B cell (primary cell): ENCODE results near the gene NCBP2L. TPM values are rescaled to one million over a fixed set of nuclear protein-coding genes. Genes with fewer than 3 reads are reported as not detected.

Experiments used
- ATAC-seq: fragments of 200-7000 bp; cut with Tn5 transposase; one replicate; pipeline ENCODE4 v1.10.0; 2021; ENCODE audit warnings: low read depth, mild to moderate bottlenecking, moderate number of reproducible peaks, moderate library complexity
- CTCF ChIA-PET: fragments of 350-600 bp; sonication (Branson Sonifier 250); formaldehyde crosslinking; loops from one replicate; lab custom pipeline; 2021; ENCODE audit warnings: antibody characterized with exemption, inconsistent platforms; lab: Charles Lee
- POLR2A ChIA-PET: fragments of 350-600 bp; sonication (Branson Sonifier 250); formaldehyde crosslinking; loops from one replicate; lab custom pipeline; 2021; ENCODE audit warnings: antibody characterized with exemption; lab: Charles Lee
- DNase-seq: peaks from one replicate; pipeline ENCODE4 v3.0.0; 2013
- H2AFZ ChIP-seq: 2 replicates; pipeline ENCODE4 v1.6.1; 2012; ENCODE audit warnings: mild to moderate bottlenecking, low read depth, low read length; ENCODE audit not compliant: insufficient read depth, poor library complexity, severe bottlenecking
- H3K27ac ChIP-seq, 2 donors: 1 replicate in 1 of 2; 2 replicates in 1 of 2; pipeline ENCODE4 v1.5.1; 2012 to 2013; ENCODE audit warnings: low read length in 2 of 2, mild to moderate bottlenecking in 2 of 2, moderate library complexity in 1 of 2
- H3K27me3 ChIP-seq, 4 experiments: fragments of 200-600 bp in 1 of 4; sonication (generic) in 1 of 4; replicated peaks in 1 of 4; 1 replicate in 2 of 4; 2 replicates in 2 of 4; pipeline versions ENCODE4 v1.6.1 to v1.7.0; 2013 to 2016; ENCODE audit warnings: low read length in 3 of 4, mild to moderate bottlenecking in 2 of 4, mixed read lengths in 1 of 4, moderate library complexity in 1 of 4; ENCODE audit not compliant: insufficient read depth in 4 of 4, control insufficient read depth in 3 of 4; ENCODE audit errors: control extremely low read depth in 1 of 4
- H3K36me3 ChIP-seq, 2 experiments: replicated peaks in 1 of 2; 1 replicate in 1 of 2; 2 replicates in 1 of 2; pipeline versions ENCODE4 v1.6.1 to v1.7.1; 2013; ENCODE audit warnings: low read length in 1 of 2; ENCODE audit not compliant: insufficient read depth in 2 of 2, control insufficient read depth in 1 of 2; ENCODE audit errors: control extremely low read depth in 1 of 2, extremely low read depth in 1 of 2
- H3K4me1 ChIP-seq, 2 donors: fragments of 200-600 bp in 1 of 2; sonication (generic) in 1 of 2; 1 replicate in 1 of 2; 2 replicates in 1 of 2; pipeline versions ENCODE4 v1.5.1 to v1.6.1; 2013 to 2017; ENCODE audit warnings: low read length in 2 of 2; ENCODE audit not compliant: control insufficient read depth in 2 of 2, insufficient read depth in 2 of 2
- H3K4me2 ChIP-seq: replicated peaks from 2 replicates; pipeline ENCODE3; 2012; ENCODE audit warnings: mild to moderate bottlenecking, low read depth, low read length; ENCODE audit not compliant: poor library complexity, severe bottlenecking
- H3K4me3 ChIP-seq, 5 experiments: fragments of 200-600 bp in 1 of 5; sonication (generic) in 1 of 5; 1 replicate in 3 of 5; 2 replicates in 2 of 5; pipeline versions ENCODE4 v1.5.1 to v1.7.0; 2011 to 2016; ENCODE audit warnings: low read length in 4 of 5, mild to moderate bottlenecking in 4 of 5, low read depth in 2 of 5, control low read depth in 1 of 5, moderate library complexity in 1 of 5; ENCODE audit not compliant: insufficient read depth in 1 of 5; ENCODE audit errors: control extremely low read depth in 1 of 5, extremely low read depth in 1 of 5
- H3K79me2 ChIP-seq: fragments of 200-600 bp; sonication (generic); one replicate; pipeline ENCODE4 v1.6.0; 2016; ENCODE audit warnings: low read length; ENCODE audit not compliant: control insufficient read depth, insufficient read depth
- H3K9ac ChIP-seq: fragments of 200-600 bp; sonication (generic); 2 replicates; pipeline ENCODE4 v1.6.1; 2017; ENCODE audit warnings: mild to moderate bottlenecking, low read length, moderate library complexity
- H3K9me3 ChIP-seq, 3 donors: one replicate each; pipeline versions ENCODE4 v1.6.1 to v1.7.1; 2013; ENCODE audit warnings: low read length in 2 of 3; ENCODE audit not compliant: control insufficient read depth in 2 of 3, insufficient read depth in 1 of 3; ENCODE audit errors: control extremely low read depth in 1 of 3
- H4K20me1 ChIP-seq: 2 replicates; pipeline ENCODE4 v1.6.0; 2012; ENCODE audit warnings: mild to moderate bottlenecking, low read length; ENCODE audit not compliant: insufficient read depth, control insufficient read depth, poor library complexity, severe bottlenecking
- H3K27ac Mint-ChIP-seq: one replicate; pipeline ENCODE4 v1.8.0; 2021; ENCODE audit warnings: mixed read lengths
- H3K27me3 Mint-ChIP-seq: one replicate; pipeline ENCODE4 v1.8.0; 2021; ENCODE audit warnings: mixed read lengths
- H3K4me1 Mint-ChIP-seq: one replicate; pipeline ENCODE4 v1.8.0; 2021; ENCODE audit warnings: mixed read lengths
- H3K4me3 Mint-ChIP-seq: one replicate; pipeline ENCODE4 v1.8.0; 2021; ENCODE audit warnings: mixed read lengths
- H3K9me3 Mint-ChIP-seq: one replicate; pipeline ENCODE4 v1.8.0; 2022; ENCODE audit warnings: mixed read lengths; ENCODE audit not compliant: insufficient read depth
- CTCF ChIP-seq: fragments of 200-600 bp; IDR thresholded peaks from one replicate; pipeline ENCODE4 v1.8.0; 2022; ENCODE audit warnings: antibody characterized with exemption, mild to moderate bottlenecking
- EZH2 ChIP-seq: IDR thresholded peaks from 2 replicates; pipeline ENCODE4 v1.6.1; 2012; ENCODE audit warnings: borderline replicate concordance, low read depth, mild to moderate bottlenecking, moderate library complexity, low read length; ENCODE audit not compliant: insufficient read depth, poor library complexity, severe bottlenecking
- WGBS: methylation state at CpG from one replicate; pipeline ENCODE4 v1.1.5; 2013; ENCODE audit warnings: missing lambda C conversion rate; ENCODE audit not compliant: insufficient coverage; 5-methylcytosine and 5-hydroxymethylcytosine counted together
- intact Hi-C: fragments of 100-400 bp; cut with micrococcal nuclease; formaldehyde crosslinking; loops from one replicate; pipeline ENCODE4 v1.10.0; 2022
- polyA plus RNA-seq: library from polyadenylated mRNA; depleted of rRNA; stranded (reverse); fragments of >200 nt; gene quantifications from 2 replicates; pipeline ENCODE4 v1.2.3, GENCODE V29; 2012
- total RNA-seq, 2 donors: library from RNA; stranded (reverse); fragments of 120-200 nt in 1 of 2; gene quantifications; 1 replicate in 1 of 2; 2 replicates in 1 of 2; pipeline versions ENCODE4 v1.2.3 to v1.2.4, GENCODE V29; 2013 to 2022

The NCBP2L gene
- total and polyA plus RNA-seq, 2 donors (not counting 1 experiment from before 2014, with no cell fraction given) = not detected

GRCh38 chrX:107742700-107743191 lies 34.8 kb upstream of the NCBP2L start:
- Mint-ChIP-seq H3K4me3 (peak overlapping the region; percentile 88), H3K9me3 (no peaks in the 10 kb centered on the region), H3K4me1 (peaks cover 15% of the 10 kb centered on the region), H3K27ac (peak overlapping the region; percentile 98), H3K27me3 (no peaks in the 10 kb centered on the region)
- POLR2A ChIA-PET = interaction anchor here (0.7 to 4.2 kb wide), 5 partner anchors 10 to 114 kb away, joined by 3 to 29 read pairs (median 5); partner anchors contain the start of genes PRPS1 and TSC22D3
- Histone ChIP-seq H3K79me2 (peaks cover 2% of the 10 kb centered on the region), H3K36me3 (no peaks in the 10 kb centered on the region), H4K20me1 (no peaks in the 10 kb centered on the region), H3K9me3 (no peaks in the 10 kb centered on the region), H3K4me3 (peak overlapping the region in 2 of 5 experiments; percentile 15 to 20), H3K27me3 (no peaks in the 10 kb centered on the region), H2AFZ (peak overlapping the region; percentile 79), H3K27ac (peak overlapping the region; percentile 62 to 68), H3K9ac (peak overlapping the region; percentile 35), H3K4me2 (peak overlapping the region; percentile 62), H3K4me1 (peaks cover 14 to 19% of the 10 kb centered on the region in 2 donors)
- DNase-seq = no peak
- TF ChIP-seq EZH2 (no peak), CTCF (no peak)
- 38% methylated on average over 9 of the region's 23 CpGs for WGBS
- no peak for ATAC-seq
- CTCF ChIA-PET = interaction anchor here (3.1 kb wide), 1 partner anchor 24 kb away, joined by 20 read pairs; no protein-coding TSS in a partner anchor
- intact Hi-C loops = loop anchor here (1.0 kb wide), 2 partner anchors 33 to 68 kb away; partner anchors contain the start of gene TSC22D3

- no peaks in the 10 kb centered on the region for H3K27me3 ChIP-seq
- H3K27me3 Mint-ChIP-seq = no peaks in the 10 kb centered on the region
- H3K27ac Mint-ChIP-seq = peak overlapping the region; percentile 32
- H3K4me1 Mint-ChIP-seq = peaks cover 15% of the 10 kb centered on the region
- no peak overlapping the region for H3K4me3 Mint-ChIP-seq
- ATAC-seq = no peak
- intact Hi-C loops = no loop called here
- peaks cover 14 to 19% of the 10 kb centered on the region in 2 donors for H3K4me1 ChIP-seq
- H3K9me3 ChIP-seq = no peaks in the 10 kb centered on the region
- CTCF ChIA-PET = interaction anchor here (1.7 kb wide), 1 partner anchor 9 kb away, joined by 4 read pairs; no protein-coding TSS in a partner anchor
- TF ChIP-seq EZH2 (no peak), CTCF (no peak)
- H3K36me3 ChIP-seq = no peaks in the 10 kb centered on the region
- H3K27ac ChIP-seq = no peak overlapping the region
- WGBS = 100% methylated on average over 3 of the region's 7 CpGs
- POLR2A ChIA-PET = interaction anchor here (0.8 kb wide), 1 partner anchor 31 kb away, joined by 4 read pairs; the partner anchor contains the start of gene TSC22D3
- no peak overlapping the region for H3K4me2 ChIP-seq
- no peak overlapping the region for H3K9ac ChIP-seq
- H3K9me3 Mint-ChIP-seq = no peaks in the 10 kb centered on the region
- no peak for DNase-seq
- no peak overlapping the region for H3K4me3 ChIP-seq
- no peaks in the 10 kb centered on the region for H4K20me1 ChIP-seq
- no peak overlapping the region for H2AFZ ChIP-seq
- H3K79me2 ChIP-seq = no peaks in the 10 kb centered on the region
Measured at GRCh38 chrX:107743995-107744394, 33.5 kb upstream of the NCBP2L start.
